ENCODE data around the gene ARHGAP8.

The ARHGAP8 gene

DNA sequence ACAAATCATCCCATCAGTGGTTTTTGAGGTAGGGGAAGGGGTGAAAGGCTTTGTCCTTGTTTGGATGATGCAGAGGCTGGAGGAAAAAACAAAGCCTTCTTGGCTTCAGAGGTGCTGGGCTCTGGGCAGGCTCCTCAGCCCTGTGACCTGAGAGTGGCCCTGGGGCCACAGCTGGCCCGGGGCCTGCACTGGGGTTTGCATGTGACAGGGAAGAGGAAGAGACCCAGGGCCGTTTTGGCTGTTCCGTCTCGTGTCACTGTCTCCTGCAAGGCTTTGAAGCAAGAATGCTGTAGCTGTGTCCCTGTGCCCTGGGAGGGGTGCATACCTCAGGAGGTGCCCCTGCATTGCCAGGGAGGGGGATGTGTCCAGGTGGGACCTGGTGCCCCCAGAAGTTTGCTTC is 12.6 kb downstream of the ARHGAP8 start:
- TF ChIP-seq, protein P1, sequence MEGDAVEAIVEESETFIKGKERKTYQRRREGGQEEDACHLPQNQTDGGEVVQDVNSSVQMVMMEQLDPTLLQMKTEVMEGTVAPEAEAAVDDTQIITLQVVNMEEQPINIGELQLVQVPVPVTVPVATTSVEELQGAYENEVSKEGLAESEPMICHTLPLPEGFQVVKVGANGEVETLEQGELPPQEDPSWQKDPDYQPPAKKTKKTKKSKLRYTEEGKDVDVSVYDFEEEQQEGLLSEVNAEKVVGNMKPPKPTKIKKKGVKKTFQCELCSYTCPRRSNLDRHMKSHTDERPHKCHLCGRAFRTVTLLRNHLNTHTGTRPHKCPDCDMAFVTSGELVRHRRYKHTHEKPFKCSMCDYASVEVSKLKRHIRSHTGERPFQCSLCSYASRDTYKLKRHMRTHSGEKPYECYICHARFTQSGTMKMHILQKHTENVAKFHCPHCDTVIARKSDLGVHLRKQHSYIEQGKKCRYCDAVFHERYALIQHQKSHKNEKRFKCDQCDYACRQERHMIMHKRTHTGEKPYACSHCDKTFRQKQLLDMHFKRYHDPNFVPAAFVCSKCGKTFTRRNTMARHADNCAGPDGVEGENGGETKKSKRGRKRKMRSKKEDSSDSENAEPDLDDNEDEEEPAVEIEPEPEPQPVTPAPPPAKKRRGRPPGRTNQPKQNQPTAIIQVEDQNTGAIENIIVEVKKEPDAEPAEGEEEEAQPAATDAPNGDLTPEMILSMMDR (IDR thresholded peaks at IDR 0.05; ENCODE audit: insufficient read depth, low read depth, low read length, missing control alignments) = no peak
- H3K4me3 ChIP-seq (ENCODE audit: low read depth, low read length) = no peak overlapping the region
- no peak for DNase-seq (ENCODE audit: low read depth)

DNA sequence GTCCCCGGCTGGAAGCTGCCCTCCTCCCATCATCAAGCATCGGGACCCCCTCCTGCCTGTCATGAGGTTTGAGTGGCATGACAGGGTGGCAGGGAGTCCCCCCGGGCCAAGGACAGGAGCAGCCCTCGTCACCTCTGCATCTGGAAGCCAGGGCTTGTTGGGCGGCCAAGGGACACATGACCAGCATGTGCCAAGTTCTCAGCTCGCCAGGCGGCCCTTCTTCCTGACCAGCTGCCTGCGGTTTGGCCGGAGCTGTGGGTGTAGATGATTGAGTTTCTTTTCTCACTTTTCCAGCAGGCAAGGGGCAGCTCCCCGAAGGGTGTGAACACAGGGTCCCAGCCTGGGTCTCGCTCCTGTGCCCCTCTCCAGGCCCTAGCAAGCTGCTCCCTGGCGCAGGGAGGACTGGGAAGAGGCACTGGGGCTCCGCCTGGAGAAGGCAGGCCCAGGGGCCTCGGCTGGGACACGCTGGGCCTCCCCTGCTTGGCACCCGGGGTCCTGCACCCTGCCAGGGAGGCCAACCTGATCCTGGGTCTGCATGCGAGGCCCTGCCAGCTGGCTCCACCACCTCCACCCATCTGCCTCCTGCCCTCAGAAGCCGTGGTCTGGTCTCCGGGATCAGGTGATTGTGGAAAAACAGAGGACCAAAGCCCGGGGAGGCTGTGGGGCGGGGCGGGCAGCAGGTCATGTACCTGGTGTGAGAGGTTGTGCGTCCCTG is 13.4 kb downstream of the ARHGAP8 start:
- TF ChIP-seq, protein P1 (IDR thresholded peaks at IDR 0.05; ENCODE audit: insufficient read depth, low read depth, low read length, missing control alignments) = no peak
- no peak for DNase-seq (ENCODE audit: low read depth)
- no peak overlapping the region for H3K4me3 ChIP-seq (ENCODE audit: low read depth, low read length)

DNA sequence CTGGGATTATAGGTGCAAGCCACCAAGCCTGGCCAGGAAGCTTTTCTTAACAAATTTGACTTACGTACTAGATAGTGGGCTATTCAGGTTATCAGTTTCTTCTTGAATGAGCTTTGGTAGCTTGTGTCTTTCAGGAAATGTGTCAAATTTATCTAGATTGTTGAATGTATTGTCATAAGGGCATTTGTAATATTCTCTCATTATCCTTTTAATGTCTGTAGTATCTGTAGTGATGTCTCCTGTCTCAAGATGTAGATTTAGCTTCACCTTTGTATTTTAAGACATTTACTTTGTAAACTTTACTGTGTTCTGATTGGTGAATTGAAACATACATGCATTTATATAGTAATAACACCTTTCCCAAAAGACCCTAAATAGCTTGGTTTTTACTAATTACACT is 20.7 kb downstream of the ARHGAP8 start:
- H3K4me3 ChIP-seq (ENCODE audit: low read depth, low read length) = no peak overlapping the region
- no peak for DNase-seq (ENCODE audit: low read depth)
- TF ChIP-seq, protein P1 (IDR thresholded peaks at IDR 0.05; ENCODE audit: insufficient read depth, low read depth, low read length, missing control alignments) = no peak

DNA sequence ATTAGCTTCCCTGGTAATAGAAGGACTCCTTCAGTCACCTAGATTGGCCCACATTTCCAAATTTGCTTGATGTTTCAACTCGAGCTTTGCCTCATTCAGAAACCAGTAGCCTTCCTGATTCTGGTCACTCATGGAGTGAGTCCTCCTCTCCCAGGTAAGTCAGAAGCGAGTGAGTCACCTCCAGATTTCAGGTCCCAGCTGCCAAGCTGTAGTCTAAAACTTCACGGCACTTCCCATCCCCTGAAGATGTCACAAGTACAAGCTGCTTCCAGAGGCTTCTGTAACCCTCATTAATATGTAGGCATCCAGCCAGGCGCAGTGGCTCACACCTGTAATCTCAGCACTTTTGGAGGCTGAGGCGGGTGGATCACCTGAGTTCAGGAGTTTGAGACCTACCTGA is 23.5 kb downstream of the ARHGAP8 start:
- TF ChIP-seq, protein P1 (IDR thresholded peaks at IDR 0.05; ENCODE audit: insufficient read depth, low read depth, low read length, missing control alignments) = no peak
- DNase-seq (ENCODE audit: low read depth) = no peak
- no peak overlapping the region for H3K4me3 ChIP-seq (ENCODE audit: low read depth, low read length)

DNA sequence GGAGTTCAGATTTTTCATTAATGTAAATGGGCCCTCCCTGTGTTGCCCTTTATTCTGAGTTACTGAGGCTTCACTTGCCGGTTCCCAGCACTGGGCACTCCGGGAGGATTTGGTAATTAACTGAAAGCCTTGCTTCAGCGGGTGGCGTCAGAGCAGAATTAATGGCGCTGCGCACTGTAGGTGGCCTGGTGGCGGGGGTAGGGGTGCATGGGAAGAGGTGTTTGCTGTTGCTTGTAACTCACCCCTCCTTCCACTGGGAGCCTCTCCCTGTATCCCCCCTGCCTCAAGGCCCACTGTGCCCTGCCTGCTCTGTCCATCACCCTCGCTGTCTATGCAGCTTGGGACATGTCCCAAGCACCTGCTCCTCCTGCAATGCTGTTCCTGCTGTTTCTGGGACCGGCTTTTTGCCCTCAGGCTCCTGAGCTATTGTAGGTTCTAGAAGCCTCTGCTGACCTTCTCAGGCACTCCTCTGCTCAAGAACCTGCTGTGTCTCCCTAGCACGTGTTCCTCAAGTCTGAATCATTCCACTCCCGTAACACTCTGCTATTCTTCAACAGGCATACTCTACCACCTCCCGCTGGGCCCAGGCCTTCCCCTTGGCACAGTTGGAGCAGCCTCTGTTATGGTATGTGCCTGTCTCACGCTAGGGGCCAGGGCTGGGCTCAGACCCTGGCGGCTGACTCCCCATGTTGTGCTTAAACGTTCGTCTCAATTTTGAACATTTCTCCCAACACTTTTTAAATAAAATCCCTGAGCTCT is 24.4 kb downstream of the ARHGAP8 start:
- H3K4me3 ChIP-seq (ENCODE audit: low read depth, low read length) = no peak overlapping the region
- TF ChIP-seq, protein P1 (IDR thresholded peaks at IDR 0.05; ENCODE audit: insufficient read depth, low read depth, low read length, missing control alignments) = no peak
- DNase-seq (ENCODE audit: low read depth) = no peak

DNA sequence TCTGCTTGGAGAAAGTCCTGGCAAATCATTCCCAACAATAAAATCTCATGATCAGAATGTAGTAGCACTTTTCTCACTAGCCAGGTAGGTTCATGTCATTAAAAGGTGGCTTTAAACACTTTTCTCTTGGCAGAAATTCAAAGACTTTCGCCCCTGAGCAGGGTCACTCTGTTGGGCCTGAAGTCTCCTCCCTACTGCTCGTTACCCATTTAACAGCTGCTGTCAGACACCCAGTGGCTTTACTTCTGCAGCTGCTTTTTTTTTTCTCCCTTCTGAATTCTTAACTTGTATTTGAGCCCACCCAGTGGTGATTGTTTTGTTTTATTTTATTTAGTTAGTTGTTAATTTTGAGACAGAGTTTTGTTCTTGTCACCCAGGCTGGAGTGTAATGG is 25.0 kb downstream of the ARHGAP8 start:
- TF ChIP-seq, protein P1 (IDR thresholded peaks at IDR 0.05; ENCODE audit: insufficient read depth, low read depth, low read length, missing control alignments) = no peak
- H3K4me3 ChIP-seq (ENCODE audit: low read depth, low read length) = no peak overlapping the region
- DNase-seq (ENCODE audit: low read depth) = no peak

Measured in GM12865 (cell line).